Caco-2 (cell line): Measurements from ENCODE around the gene MED12L. TPM values are rescaled to one million over a fixed set of nuclear protein-coding genes. Genes with fewer than 3 reads are reported as not detected.
"Not testable (repeated sequence)": the region's sequence is repeated elsewhere in the genome, so short reads cannot be mapped to it uniquely, and the experiment has no call there.

Experiments used
- BruUV-seq: library from RNA; stranded (reverse); fragments of 400-500 nt; replicated peaks from 2 replicates; lab custom pipeline; 2021; lab: Mats Ljungman, UMichigan
- CTCF ChIA-PET: fragments of 300-600 bp; sonication (Branson Sonifier 250); formaldehyde crosslinking; loops from one replicate; lab custom pipeline; 2022; ENCODE audit warnings: antibody characterized with exemption; lab: Charles Lee
- POLR2A ChIA-PET: fragments of 300-600 bp; sonication (Branson Sonifier 250); formaldehyde crosslinking; loops from one replicate; lab custom pipeline; 2022; ENCODE audit warnings: antibody characterized with exemption; lab: Charles Lee
- DNase-seq, 2 experiments: peaks; one replicate each; pipeline versions ENCODE4 v3.0.0 to v3.0.0-alpha.2; 2020 to 2022
- H3K27me3 ChIP-seq: replicated peaks from 2 replicates; pipeline ENCODE4 v1.6.0; 2011; ENCODE audit warnings: low read length; ENCODE audit not compliant: control insufficient read depth, insufficient read depth
- H3K36me3 ChIP-seq: 2 replicates; pipeline ENCODE4 v1.5.1; 2011; ENCODE audit warnings: low read length; ENCODE audit not compliant: control insufficient read depth, insufficient read depth
- H3K4me1 ChIP-seq: fragments of 250-450 bp; sonication (Bioruptor Pico); 2 replicates; pipeline ENCODE4 v1.5.1; 2020; ENCODE audit warnings: mild to moderate bottlenecking
- H3K4me3 ChIP-seq: 2 replicates; pipeline ENCODE4 v1.5.1; 2011; ENCODE audit warnings: low read depth, mild to moderate bottlenecking, control low read depth, low read length
- H3K9me3 ChIP-seq: fragments of 250-450 bp; sonication (Bioruptor Pico); 2 replicates; pipeline ENCODE4 v1.5.1; 2020; ENCODE audit warnings: mild to moderate bottlenecking, moderate library complexity
- H3K27ac Mint-ChIP-seq: one replicate; pipeline ENCODE4 v1.8.0; 2022; ENCODE audit warnings: mixed read lengths; ENCODE audit not compliant: unreplicated experiment
- H3K27me3 Mint-ChIP-seq: one replicate; pipeline ENCODE4 v1.8.0; 2022; ENCODE audit warnings: mixed read lengths; ENCODE audit not compliant: insufficient read depth, unreplicated experiment
- H3K36me3 Mint-ChIP-seq: one replicate; pipeline ENCODE4 v1.8.0; 2022; ENCODE audit warnings: mild to moderate bottlenecking, mixed read lengths; ENCODE audit not compliant: insufficient read depth, unreplicated experiment
- H3K4me1 Mint-ChIP-seq: one replicate; pipeline ENCODE4 v1.8.0; 2022; ENCODE audit warnings: low read depth, mixed read lengths; ENCODE audit not compliant: unreplicated experiment
- H3K4me3 Mint-ChIP-seq: one replicate; pipeline ENCODE4 v1.8.0; 2022; ENCODE audit warnings: mild to moderate bottlenecking, moderate library complexity, mixed read lengths; ENCODE audit not compliant: unreplicated experiment
- H3K9me3 Mint-ChIP-seq: one replicate; pipeline ENCODE4 v1.8.0; 2022; ENCODE audit warnings: mixed read lengths; ENCODE audit not compliant: unreplicated experiment
- intact Hi-C: fragments of 100-400 bp; cut with micrococcal nuclease; formaldehyde crosslinking; loops from one replicate; pipeline ENCODE4 v1.10.0; 2022; ENCODE audit not compliant: unreplicated experiment
- total RNA-seq: library from RNA; stranded (reverse); gene quantifications from 2 replicates; pipeline ENCODE4 v1.2.3, GENCODE V29; 2022
- TF ChIP-seq, protein P1 (sequence below), 2 experiments: fragments of 200-600 bp in 1 of 2; IDR thresholded peaks; 1 replicate in 1 of 2; 2 replicates in 1 of 2; pipeline versions ENCODE4 v1.5.1 to v1.8.0; 2011 to 2022; ENCODE audit warnings: antibody characterized with exemption in 1 of 2, control low read depth in 1 of 2, inconsistent platforms in 1 of 2, low read depth in 1 of 2, low read length in 1 of 2, mild to moderate bottlenecking in 1 of 2, moderate library complexity in 1 of 2; ENCODE audit not compliant: insufficient read depth in 1 of 2, severe bottlenecking in 1 of 2, unreplicated experiment in 1 of 2

Gene MED12L
- total RNA-seq, 1 experiment from 2014 or later, result 21.5 TPM

DNA sequence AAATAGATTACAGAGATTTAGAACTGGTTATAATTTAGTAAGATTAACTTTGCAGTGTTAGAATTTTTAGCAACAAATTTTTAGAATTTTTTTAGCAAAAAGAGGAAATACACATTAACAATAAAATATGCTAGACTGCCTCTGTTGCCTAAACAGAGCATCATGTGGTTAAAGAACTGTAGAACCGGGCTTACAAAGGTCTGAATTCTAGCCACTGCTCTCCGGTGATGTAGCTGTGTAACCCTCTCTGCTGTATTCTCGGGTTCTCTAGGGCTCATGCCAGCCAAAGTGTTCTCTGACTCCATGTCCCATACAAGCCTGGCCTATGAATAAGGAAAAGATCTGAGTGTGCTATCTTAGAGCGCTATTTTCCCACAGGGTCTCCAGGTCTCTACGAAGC lies 302.0 kb downstream of the MED12L start:
- peaks cover 16% of the 10 kb centered on the region for H3K36me3 Mint-ChIP-seq
- ChIA-PET CTCF (no interaction called here), POLR2A (no interaction called here)
- Histone ChIP-seq H3K9me3 (no peaks in the 10 kb centered on the region), H3K4me1 (no peaks in the 10 kb centered on the region), H3K27me3 (no peaks in the 10 kb centered on the region), H3K4me3 (no peak overlapping the region), H3K36me3 (no peaks in the 10 kb centered on the region)
- H3K4me3 Mint-ChIP-seq, result no peak overlapping the region
- H3K9me3 Mint-ChIP-seq, result no peaks in the 10 kb centered on the region
- no TSS peak for BruUV-seq
- TF ChIP-seq, protein P1, sequence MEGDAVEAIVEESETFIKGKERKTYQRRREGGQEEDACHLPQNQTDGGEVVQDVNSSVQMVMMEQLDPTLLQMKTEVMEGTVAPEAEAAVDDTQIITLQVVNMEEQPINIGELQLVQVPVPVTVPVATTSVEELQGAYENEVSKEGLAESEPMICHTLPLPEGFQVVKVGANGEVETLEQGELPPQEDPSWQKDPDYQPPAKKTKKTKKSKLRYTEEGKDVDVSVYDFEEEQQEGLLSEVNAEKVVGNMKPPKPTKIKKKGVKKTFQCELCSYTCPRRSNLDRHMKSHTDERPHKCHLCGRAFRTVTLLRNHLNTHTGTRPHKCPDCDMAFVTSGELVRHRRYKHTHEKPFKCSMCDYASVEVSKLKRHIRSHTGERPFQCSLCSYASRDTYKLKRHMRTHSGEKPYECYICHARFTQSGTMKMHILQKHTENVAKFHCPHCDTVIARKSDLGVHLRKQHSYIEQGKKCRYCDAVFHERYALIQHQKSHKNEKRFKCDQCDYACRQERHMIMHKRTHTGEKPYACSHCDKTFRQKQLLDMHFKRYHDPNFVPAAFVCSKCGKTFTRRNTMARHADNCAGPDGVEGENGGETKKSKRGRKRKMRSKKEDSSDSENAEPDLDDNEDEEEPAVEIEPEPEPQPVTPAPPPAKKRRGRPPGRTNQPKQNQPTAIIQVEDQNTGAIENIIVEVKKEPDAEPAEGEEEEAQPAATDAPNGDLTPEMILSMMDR (IDR thresholded peaks at IDR 0.05; ENCODE audit: insufficient read depth in 1 of 2, low read depth in 1 of 2, low read length in 1 of 2, severe bottlenecking in 1 of 2, unreplicated experiment in 1 of 2), result no peak
- intact Hi-C loops, result no loop called here
- H3K27me3 Mint-ChIP-seq, result no peaks in the 10 kb centered on the region
- H3K27ac Mint-ChIP-seq, result no peak overlapping the region
- peaks cover 6% of the 10 kb centered on the region for H3K4me1 Mint-ChIP-seq
- DNase-seq, result no peak

DNA sequence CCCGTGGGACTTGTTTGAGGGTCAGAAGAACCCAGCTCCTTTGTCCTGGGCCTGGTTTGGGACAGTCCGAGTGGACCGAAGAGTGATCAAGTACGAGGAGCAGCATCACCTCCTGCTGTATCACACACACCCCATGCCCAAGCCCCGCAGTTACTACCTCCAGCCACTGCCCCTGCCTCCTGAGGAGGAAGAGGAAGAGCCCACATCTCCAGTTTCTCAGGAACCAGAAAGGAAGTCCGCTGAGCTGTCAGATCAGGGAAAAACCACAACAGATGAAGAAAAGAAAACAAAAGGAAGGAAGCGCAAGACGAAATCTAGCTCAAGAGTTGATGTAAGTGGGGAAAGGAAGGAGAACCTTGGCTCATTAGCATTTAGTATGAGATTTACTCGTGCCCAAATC lies 302.4 kb downstream of the MED12L start:
- peaks cover 3% of the 10 kb centered on the region for H3K9me3 Mint-ChIP-seq
- H3K27ac Mint-ChIP-seq, result no peak overlapping the region
- no TSS peak for BruUV-seq
- intact Hi-C loops, result no loop called here
- H3K36me3 ChIP-seq, result no peaks in the 10 kb centered on the region
- no peaks in the 10 kb centered on the region for H3K27me3 Mint-ChIP-seq
- H3K9me3 ChIP-seq, result no peaks in the 10 kb centered on the region
- no peak overlapping the region for H3K4me3 Mint-ChIP-seq
- DNase-seq, result no peak
- CTCF ChIA-PET, result no interaction called here
- TF ChIP-seq, protein P1 (IDR thresholded peaks at IDR 0.05; ENCODE audit: insufficient read depth in 1 of 2, low read depth in 1 of 2, low read length in 1 of 2, severe bottlenecking in 1 of 2, unreplicated experiment in 1 of 2), result no peak
- peaks cover 16% of the 10 kb centered on the region for H3K36me3 Mint-ChIP-seq
- peaks cover 4% of the 10 kb centered on the region for H3K4me1 Mint-ChIP-seq
- POLR2A ChIA-PET, result no interaction called here
- H3K27me3 ChIP-seq, result no peaks in the 10 kb centered on the region
- no peaks in the 10 kb centered on the region for H3K4me1 ChIP-seq
- H3K4me3 ChIP-seq, result no peak overlapping the region

DNA sequence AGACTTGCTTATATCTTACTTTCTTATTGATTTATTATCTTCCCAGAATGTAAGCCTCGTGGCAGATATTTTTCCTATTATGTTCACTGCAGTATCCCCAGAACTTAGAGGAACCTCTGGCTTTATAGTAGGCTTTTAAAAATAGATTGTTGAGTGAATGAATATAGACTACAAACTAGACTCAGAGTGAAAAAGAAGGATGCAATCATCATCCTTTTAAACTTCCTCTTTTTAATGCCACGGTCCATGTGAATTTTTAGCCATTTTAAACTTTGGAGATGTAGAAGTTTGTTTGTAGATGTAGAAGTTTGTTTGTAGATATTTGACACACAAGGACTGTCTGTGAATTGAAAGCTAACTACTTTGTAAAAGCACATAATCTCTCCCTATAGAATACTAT lies 306.3 kb downstream of the MED12L start:
- Histone ChIP-seq H3K4me3 (no peak overlapping the region), H3K4me1 (no peaks in the 10 kb centered on the region), H3K36me3 (no peaks in the 10 kb centered on the region), H3K27me3 (no peaks in the 10 kb centered on the region), H3K9me3 (no peaks in the 10 kb centered on the region)
- BruUV-seq, result no TSS peak
- TF ChIP-seq, protein P1 (IDR thresholded peaks at IDR 0.05; ENCODE audit: insufficient read depth in 1 of 2, low read depth in 1 of 2, low read length in 1 of 2, severe bottlenecking in 1 of 2, unreplicated experiment in 1 of 2), result no peak
- Mint-ChIP-seq H3K27me3 (no peaks in the 10 kb centered on the region), H3K27ac (no peak overlapping the region), H3K36me3 (peaks cover 4% of the 10 kb centered on the region), H3K4me1 (peaks cover 8% of the 10 kb centered on the region), H3K4me3 (no peak overlapping the region), H3K9me3 (peaks cover 9% of the 10 kb centered on the region)
- intact Hi-C loops, result no loop called here
- ChIA-PET CTCF (no interaction called here), POLR2A (no interaction called here)
- no peak for DNase-seq

DNA sequence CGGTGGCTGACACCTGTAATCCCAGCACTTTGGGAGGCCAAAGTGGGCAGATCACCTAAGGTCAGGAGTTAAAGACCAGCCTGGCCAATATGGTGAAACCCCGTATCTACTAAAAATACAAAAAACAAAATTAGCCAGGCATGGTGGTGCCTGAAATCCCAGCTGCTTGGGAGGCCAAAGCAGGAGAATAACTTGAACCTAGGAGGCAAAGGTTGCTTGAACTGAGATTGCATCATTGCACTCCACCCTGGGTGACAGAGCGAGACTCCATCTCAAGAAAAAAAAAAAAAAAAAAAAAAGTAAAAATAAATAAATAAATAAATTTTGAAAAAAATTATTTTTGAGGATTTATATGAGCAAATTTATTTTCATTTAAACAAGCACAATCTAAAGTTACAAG lies 306.7 kb downstream of the MED12L start:
- H3K27me3 Mint-ChIP-seq, H3K36me3 ChIP-seq, H3K4me3 ChIP-seq, intact Hi-C loops, H3K36me3 Mint-ChIP-seq, H3K9me3 Mint-ChIP-seq, H3K4me1 Mint-ChIP-seq, BruUV-seq, DNase-seq, CTCF ChIA-PET, H3K9me3 ChIP-seq, H3K4me3 Mint-ChIP-seq, POLR2A ChIA-PET, H3K27me3 ChIP-seq, H3K4me1 ChIP-seq, H3K27ac Mint-ChIP-seq: not testable (repeated sequence)
